ENCODE results near the gene DGKH. TPM values are rescaled to one million over a fixed set of nuclear protein-coding genes. Genes with fewer than 3 reads are reported as not detected.

DGKH gene
- polyA plus RNA-seq, 6 donors from 2014 or later, result 0.03 to 0.05 (median 0.04) TPM; not detected in 3

- DNase-seq, result no peak
These were observed 697 bp upstream of the DGKH start for GRCh38 chr13:42047561-42048341.

GRCh38 chr13:42048684-42049453 lies 421 bp downstream of the DGKH start:
- no peaks in the 10 kb centered on the region for H3K36me3 Mint-ChIP-seq
- peaks cover 5 to 17% (median 13%) of the 10 kb centered on the region in 3 donors for H3K4me1 Mint-ChIP-seq
- ATAC-seq (ENCODE audit: low read depth in 2 of 2) (peak; percentile 56 to 68), DNase-seq (peak; percentile 24)
- peak overlapping the region; percentile 66 to 90 (median 82) for H3K4me3 Mint-ChIP-seq
- peak overlapping the region in 1 of 6 donors; percentile 75 for H3K27ac Mint-ChIP-seq
- H3K27me3 Mint-ChIP-seq, result peaks cover 24 to 49% (median 27%) of the 10 kb centered on the region in 3 donors
- no peaks in the 10 kb centered on the region for H3K9me3 Mint-ChIP-seq

More at GRCh38 chr13:42047561-42048341, 697 bp upstream of the DGKH start:
- Mint-ChIP-seq H3K4me1 (peaks cover 5 to 17% (median 13%) of the 10 kb centered on the region in 3 donors), H3K27me3 (peaks cover 24 to 49% (median 27%) of the 10 kb centered on the region in 3 donors), H3K4me3 (peak overlapping the region; percentile 66 to 95 (median 84)), H3K9me3 (no peaks in the 10 kb centered on the region), H3K27ac (peak overlapping the region in 3 of 6 donors; percentile 8 to 76 (median 36)), H3K36me3 (no peaks in the 10 kb centered on the region)
- ATAC-seq (ENCODE audit: low read depth in 2 of 2), result peak; percentile 20 to 24

GRCh38 chr13:42049454-42049813 lies 986 bp downstream of the DGKH start:
- no peak overlapping the region for H3K27ac Mint-ChIP-seq
- ATAC-seq (ENCODE audit: low read depth in 2 of 2), result peak in 1 of 2 donors; percentile 5
- H3K4me3 Mint-ChIP-seq, result peak overlapping the region; percentile 66 to 88 (median 78)

GRCh38 chr13:42054798-42055499 lies 6.5 kb downstream of the DGKH start:
- DNase-seq (no peak), ATAC-seq (ENCODE audit: low read depth in 2 of 2) (no peak)
- no peaks in the 10 kb centered on the region for H3K4me1 Mint-ChIP-seq
- H3K36me3 Mint-ChIP-seq, result peaks cover 0 to 6% of the 10 kb centered on the region in 2 donors
- H3K27ac Mint-ChIP-seq, result no peak overlapping the region
- peaks cover 8 to 16% (median 13%) of the 10 kb centered on the region in 3 donors for H3K27me3 Mint-ChIP-seq
- peaks cover 0 to 8% (median 4%) of the 10 kb centered on the region in 7 donors for H3K9me3 Mint-ChIP-seq
- no peak overlapping the region for H3K4me3 Mint-ChIP-seq

More at GRCh38 chr13:42049454-42049813, 986 bp downstream of the DGKH start:
- Mint-ChIP-seq H3K36me3 (no peaks in the 10 kb centered on the region), H3K27me3 (peaks cover 24 to 48% (median 27%) of the 10 kb centered on the region in 3 donors), H3K9me3 (no peaks in the 10 kb centered on the region), H3K4me1 (peaks cover 5 to 17% (median 13%) of the 10 kb centered on the region in 3 donors)
- no peak for DNase-seq

- Mint-ChIP-seq H3K27ac (no peak overlapping the region), H3K36me3 (peaks cover 0 to 6% of the 10 kb centered on the region in 2 donors), H3K9me3 (peaks cover 0 to 8% (median 4%) of the 10 kb centered on the region in 7 donors), H3K4me3 (no peak overlapping the region), H3K27me3 (peaks cover 8 to 12% (median 9%) of the 10 kb centered on the region in 3 donors), H3K4me1 (no peaks in the 10 kb centered on the region)
- ATAC-seq (ENCODE audit: low read depth in 2 of 2) (no peak), DNase-seq (no peak)
These were observed 7.1 kb downstream of the DGKH start for GRCh38 chr13:42055500-42056085.

- DNase-seq (no peak), ATAC-seq (ENCODE audit: low read depth in 2 of 2) (no peak)
- no peak overlapping the region for H3K27ac Mint-ChIP-seq
- H3K4me3 Mint-ChIP-seq, result no peak overlapping the region
- H3K4me1 Mint-ChIP-seq, result no peaks in the 10 kb centered on the region
- H3K36me3 Mint-ChIP-seq, result peaks cover 0 to 6% of the 10 kb centered on the region in 2 donors
- H3K27me3 Mint-ChIP-seq, result peaks cover 3 to 10% (median 5%) of the 10 kb centered on the region in 3 donors
- H3K9me3 Mint-ChIP-seq, result peaks cover 0 to 8% (median 4%) of the 10 kb centered on the region in 7 donors
These were observed 7.7 kb downstream of the DGKH start for GRCh38 chr13:42056146-42056545.

- H3K4me1 Mint-ChIP-seq, result no peaks in the 10 kb centered on the region
- DNase-seq (no peak), ATAC-seq (ENCODE audit: low read depth in 2 of 2) (no peak)
- peaks cover 0 to 8% (median 4%) of the 10 kb centered on the region in 7 donors for H3K9me3 Mint-ChIP-seq
- H3K27ac Mint-ChIP-seq, result no peak overlapping the region
- H3K4me3 Mint-ChIP-seq, result no peak overlapping the region
- H3K27me3 Mint-ChIP-seq, result peaks cover 0 to 7% (median under 1%) of the 10 kb centered on the region in 3 donors
- peaks cover 0 to 6% of the 10 kb centered on the region in 2 donors for H3K36me3 Mint-ChIP-seq
These were observed 8.1 kb downstream of the DGKH start for GRCh38 chr13:42056583-42056982.

- Mint-ChIP-seq H3K36me3 (peaks cover 0 to 6% of the 10 kb centered on the region in 2 donors), H3K9me3 (peaks cover 0 to 8% (median 4%) of the 10 kb centered on the region in 7 donors), H3K4me1 (no peaks in the 10 kb centered on the region), H3K27me3 (no peaks in the 10 kb centered on the region), H3K4me3 (no peak overlapping the region), H3K27ac (no peak overlapping the region)
- DNase-seq (no peak), ATAC-seq (ENCODE audit: low read depth in 2 of 2) (no peak)
These were observed 9.6 kb downstream of the DGKH start for GRCh38 chr13:42057918-42058530.

GRCh38 chr13:42061943-42062342 lies 13.5 kb downstream of the DGKH start:
- H3K4me3 Mint-ChIP-seq, result no peak overlapping the region
- no peak for DNase-seq
- peaks cover 0 to 8% (median 4%) of the 10 kb centered on the region in 7 donors for H3K9me3 Mint-ChIP-seq
- ATAC-seq (ENCODE audit: low read depth in 2 of 2), result no peak
- H3K4me1 Mint-ChIP-seq, result no peaks in the 10 kb centered on the region
- H3K27me3 Mint-ChIP-seq, result no peaks in the 10 kb centered on the region
- no peak overlapping the region for H3K27ac Mint-ChIP-seq
- H3K36me3 Mint-ChIP-seq, result peaks cover 0 to 6% of the 10 kb centered on the region in 2 donors

- peaks cover 0 to 6% of the 10 kb centered on the region in 2 donors for H3K36me3 Mint-ChIP-seq
- peaks cover 0 to 6% (median 4%) of the 10 kb centered on the region in 7 donors for H3K9me3 Mint-ChIP-seq
- DNase-seq (no peak), ATAC-seq (ENCODE audit: low read depth in 2 of 2) (no peak)
- H3K4me1 Mint-ChIP-seq, result no peaks in the 10 kb centered on the region
- no peak overlapping the region for H3K4me3 Mint-ChIP-seq
- H3K27me3 Mint-ChIP-seq, result no peaks in the 10 kb centered on the region
- no peak overlapping the region for H3K27ac Mint-ChIP-seq
These were observed 14.7 kb downstream of the DGKH start for GRCh38 chr13:42063105-42063504.

- DNase-seq (no peak), ATAC-seq (ENCODE audit: low read depth in 2 of 2) (no peak)
- Mint-ChIP-seq H3K36me3 (no peaks in the 10 kb centered on the region), H3K4me1 (no peaks in the 10 kb centered on the region), H3K27ac (peak overlapping the region in 1 of 6 donors; percentile 58), H3K9me3 (peaks cover 0 to 2% (median 0%) of the 10 kb centered on the region in 7 donors), H3K4me3 (no peak overlapping the region), H3K27me3 (no peaks in the 10 kb centered on the region)
These were observed 15.8 kb downstream of the DGKH start for GRCh38 chr13:42064259-42064658.

GRCh38 chr13:42064966-42065365 lies 16.5 kb downstream of the DGKH start:
- Mint-ChIP-seq H3K27me3 (no peaks in the 10 kb centered on the region), H3K4me1 (no peaks in the 10 kb centered on the region), H3K9me3 (no peaks in the 10 kb centered on the region), H3K27ac (no peak overlapping the region), H3K4me3 (no peak overlapping the region), H3K36me3 (no peaks in the 10 kb centered on the region)
- ATAC-seq (ENCODE audit: low read depth in 2 of 2) (no peak), DNase-seq (no peak)

Data from naive B cell (primary cell).